PFSK-1 (cell line): ENCODE measurements around the gene EYA2.

Experiments used
- FOXP2 ChIP-seq: optimal IDR thresholded peaks from 2 replicates; pipeline ENCODE3; 2011; ENCODE audit warnings: borderline replicate concordance, control low read depth, inconsistent platforms; ENCODE audit not compliant: insufficient read depth; ENCODE audit errors: extremely low read length, extremely low read depth
- POLR2AphosphoS5 ChIP-seq: IDR thresholded peaks from 2 replicates; pipeline ENCODE4 v1.6.1; 2012; ENCODE audit warnings: low read depth, mild to moderate bottlenecking, control low read depth, low read length, moderate library complexity
- SIN3A ChIP-seq: IDR thresholded peaks from 2 replicates; pipeline ENCODE4 v1.6.1; 2012; ENCODE audit warnings: mild to moderate bottlenecking, low read length, moderate library complexity, borderline replicate concordance; ENCODE audit not compliant: insufficient read depth
- TAF1 ChIP-seq: IDR thresholded peaks from 2 replicates; pipeline ENCODE4 v1.6.1; 2012; ENCODE audit warnings: low read length, control low read depth, borderline replicate concordance; ENCODE audit not compliant: insufficient read depth
- TF ChIP-seq, protein P1 (sequence below), 2 experiments: IDR thresholded peaks; 2 replicates each; pipeline versions ENCODE4 v1.6.1 to v1.8.0; 2011 to 2012; ENCODE audit warnings: low read depth in 2 of 2, low read length in 2 of 2, control low read depth in 1 of 2, inconsistent platforms in 1 of 2, mild to moderate bottlenecking in 1 of 2, moderate library complexity in 1 of 2; ENCODE audit not compliant: insufficient read depth in 1 of 2

EYA2 gene

DNA sequence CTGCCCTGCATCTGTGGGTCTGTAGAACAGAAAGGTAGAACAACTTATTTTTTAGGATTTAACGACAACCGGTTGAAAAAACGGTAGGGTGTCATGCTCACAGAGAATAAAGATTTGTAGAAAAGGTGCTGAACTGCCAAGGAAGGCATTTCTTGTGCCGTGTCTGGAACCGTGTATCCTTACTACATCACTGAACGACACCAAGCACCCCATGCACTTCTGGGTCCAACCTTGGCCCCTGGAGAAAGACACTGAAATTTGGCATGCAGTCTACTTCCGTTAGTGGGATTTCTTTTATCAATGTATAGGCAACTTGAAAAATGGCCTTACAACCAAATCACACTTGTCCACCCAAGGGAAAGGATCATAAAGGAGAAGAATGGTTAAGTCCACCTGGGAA lies 316.4 kb downstream of the EYA2 start:
- TF ChIP-seq POLR2AphosphoS5: no peak

DNA sequence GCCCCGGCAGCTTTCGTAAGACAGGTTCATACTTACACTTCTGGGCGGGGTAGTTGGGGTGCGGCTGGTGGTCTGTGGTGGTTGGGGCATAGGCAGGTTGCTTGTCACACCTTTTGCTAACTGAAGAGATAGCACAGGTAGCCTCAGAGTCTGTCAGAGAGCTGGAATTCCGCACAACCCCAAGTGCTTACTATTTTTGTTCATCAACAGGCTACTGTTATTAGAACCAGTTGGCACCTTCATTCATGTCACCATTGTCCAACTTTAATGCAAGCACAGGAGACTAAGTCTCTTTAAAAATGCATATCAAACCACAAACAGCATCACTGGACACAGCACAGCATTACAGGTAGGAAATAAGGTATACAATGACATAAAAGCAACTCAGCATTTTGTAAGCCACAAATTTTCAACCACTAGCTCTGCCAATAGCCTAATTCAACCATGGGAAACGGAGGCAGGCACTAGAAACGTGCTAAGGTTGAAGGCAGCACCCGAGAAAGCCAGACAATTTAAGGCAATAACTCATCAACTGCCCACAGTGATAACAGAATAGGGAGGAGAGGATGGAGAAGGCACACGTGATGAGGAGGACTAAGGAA lies 318.1 kb downstream of the EYA2 start:
- TF ChIP-seq TAF1: no peak
- no peak for TF ChIP-seq FOXP2
- TF ChIP-seq, protein P1, sequence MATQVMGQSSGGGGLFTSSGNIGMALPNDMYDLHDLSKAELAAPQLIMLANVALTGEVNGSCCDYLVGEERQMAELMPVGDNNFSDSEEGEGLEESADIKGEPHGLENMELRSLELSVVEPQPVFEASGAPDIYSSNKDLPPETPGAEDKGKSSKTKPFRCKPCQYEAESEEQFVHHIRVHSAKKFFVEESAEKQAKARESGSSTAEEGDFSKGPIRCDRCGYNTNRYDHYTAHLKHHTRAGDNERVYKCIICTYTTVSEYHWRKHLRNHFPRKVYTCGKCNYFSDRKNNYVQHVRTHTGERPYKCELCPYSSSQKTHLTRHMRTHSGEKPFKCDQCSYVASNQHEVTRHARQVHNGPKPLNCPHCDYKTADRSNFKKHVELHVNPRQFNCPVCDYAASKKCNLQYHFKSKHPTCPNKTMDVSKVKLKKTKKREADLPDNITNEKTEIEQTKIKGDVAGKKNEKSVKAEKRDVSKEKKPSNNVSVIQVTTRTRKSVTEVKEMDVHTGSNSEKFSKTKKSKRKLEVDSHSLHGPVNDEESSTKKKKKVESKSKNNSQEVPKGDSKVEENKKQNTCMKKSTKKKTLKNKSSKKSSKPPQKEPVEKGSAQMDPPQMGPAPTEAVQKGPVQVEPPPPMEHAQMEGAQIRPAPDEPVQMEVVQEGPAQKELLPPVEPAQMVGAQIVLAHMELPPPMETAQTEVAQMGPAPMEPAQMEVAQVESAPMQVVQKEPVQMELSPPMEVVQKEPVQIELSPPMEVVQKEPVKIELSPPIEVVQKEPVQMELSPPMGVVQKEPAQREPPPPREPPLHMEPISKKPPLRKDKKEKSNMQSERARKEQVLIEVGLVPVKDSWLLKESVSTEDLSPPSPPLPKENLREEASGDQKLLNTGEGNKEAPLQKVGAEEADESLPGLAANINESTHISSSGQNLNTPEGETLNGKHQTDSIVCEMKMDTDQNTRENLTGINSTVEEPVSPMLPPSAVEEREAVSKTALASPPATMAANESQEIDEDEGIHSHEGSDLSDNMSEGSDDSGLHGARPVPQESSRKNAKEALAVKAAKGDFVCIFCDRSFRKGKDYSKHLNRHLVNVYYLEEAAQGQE (IDR thresholded peaks at IDR 0.05; ENCODE audit: insufficient read depth in 1 of 2, low read depth in 2 of 2, low read length in 2 of 2): no peak
- TF ChIP-seq POLR2AphosphoS5: no peak
- TF ChIP-seq SIN3A: no peak

DNA sequence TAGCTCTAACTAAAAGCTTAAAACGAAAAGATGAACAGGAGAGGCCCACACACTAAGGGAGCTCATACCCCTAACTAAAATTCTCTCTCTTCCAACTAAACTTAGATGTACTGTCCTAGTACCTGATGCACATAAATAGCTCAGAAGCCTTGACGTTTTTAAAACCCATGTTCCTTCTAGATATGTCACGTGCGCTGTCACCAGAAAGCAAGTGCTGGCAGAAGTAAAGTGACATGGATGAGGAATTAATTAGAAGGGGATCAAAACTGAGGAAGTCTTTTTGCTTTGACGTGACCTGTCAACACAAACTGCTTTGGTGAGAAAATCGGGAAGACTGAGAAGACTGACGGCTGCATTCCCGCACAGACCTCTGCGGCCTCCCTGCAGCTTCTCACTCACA lies 319.3 kb downstream of the EYA2 start:
- TF ChIP-seq FOXP2 (no peak), POLR2AphosphoS5 (no peak), TAF1 (no peak), SIN3A (no peak)
- TF ChIP-seq, protein P1 (IDR thresholded peaks at IDR 0.05; ENCODE audit: insufficient read depth in 1 of 2, low read depth in 2 of 2, low read length in 2 of 2): no peak

DNA sequence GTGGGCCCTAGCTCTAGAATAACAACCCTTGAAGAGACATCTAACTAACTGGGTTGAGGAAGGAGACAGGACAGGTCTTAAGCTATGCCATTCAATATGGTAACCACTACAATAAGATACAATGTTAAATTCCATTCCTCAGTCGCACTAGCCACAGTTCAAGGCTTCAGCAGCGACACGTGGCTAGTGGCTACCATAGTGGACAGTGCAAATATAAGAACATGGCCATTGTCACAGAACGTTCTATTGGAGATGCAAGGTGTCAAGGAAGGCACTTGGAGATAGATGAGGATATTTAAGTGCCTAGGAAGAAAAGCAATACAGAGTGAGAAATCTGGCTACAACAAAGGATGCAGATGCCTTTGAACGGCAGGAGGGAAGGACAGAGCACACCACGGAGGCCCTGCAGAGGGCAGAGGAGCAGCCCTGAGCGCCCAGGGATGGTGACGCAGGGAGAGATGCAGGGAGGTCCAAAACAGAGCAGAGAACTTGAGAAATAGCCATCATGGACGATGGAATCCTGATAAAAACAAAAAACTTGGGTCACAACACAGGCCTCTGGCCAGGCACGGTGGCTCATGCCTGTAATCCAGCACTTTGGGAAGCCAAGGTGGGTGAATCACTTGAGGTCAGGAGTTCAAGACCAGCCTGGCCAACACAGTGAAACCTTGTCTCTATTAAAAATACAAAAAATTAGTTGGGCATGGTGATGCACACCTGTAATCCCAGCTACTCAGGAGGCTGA lies 321.2 kb downstream of the EYA2 start:
- TF ChIP-seq TAF1: no peak
- TF ChIP-seq POLR2AphosphoS5: no peak
- no peak for TF ChIP-seq SIN3A
- no peak for TF ChIP-seq FOXP2
- TF ChIP-seq, protein P1 (IDR thresholded peaks at IDR 0.05; ENCODE audit: insufficient read depth in 1 of 2, low read depth in 2 of 2, low read length in 2 of 2): no peak

DNA sequence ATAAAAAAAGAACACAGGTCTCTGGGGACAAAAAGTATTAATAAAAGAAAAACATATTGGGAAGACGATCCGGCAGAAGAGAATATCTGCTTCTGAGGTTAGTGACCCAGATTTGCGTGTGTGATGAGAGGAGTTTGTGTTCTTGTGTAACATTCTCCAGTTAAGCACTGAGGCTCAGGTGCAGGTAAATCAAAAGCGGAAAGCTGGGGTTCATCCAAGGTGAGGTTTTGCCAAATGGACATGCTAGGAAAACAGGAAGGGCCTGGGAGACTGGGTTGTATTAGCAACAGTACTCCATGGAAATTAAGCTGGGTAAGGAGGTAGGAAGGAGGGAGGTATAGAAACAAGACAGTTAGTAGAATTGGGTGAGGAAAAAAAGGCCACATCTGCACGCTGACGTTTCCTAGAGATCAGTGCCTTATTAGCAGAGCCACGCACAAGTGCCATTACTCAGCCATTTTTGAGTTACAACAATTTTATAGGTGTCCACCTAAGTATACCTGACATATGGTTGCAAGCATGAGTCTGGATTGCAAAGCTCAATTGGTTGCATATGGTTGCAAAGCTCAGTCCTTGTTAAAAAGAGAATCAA lies 322.3 kb downstream of the EYA2 start:
- TF ChIP-seq TAF1 (no peak), SIN3A (no peak), FOXP2 (no peak)
